Fibroblast of skin of left quadriceps (primary cell): Measurements from ENCODE around the gene MRPL2.

Source experiments
- DNase-seq, 2 experiments: peaks; one replicate each; pipeline ENCODE4 v3.0.0-alpha.2; 2013; ENCODE audit warnings: low read depth in 2 of 2

Gene MRPL2

GRCh38 chr6:43059168-43060033 is at the start of gene MRPL2, which contains the start of gene KLC4:
TSS of gene MRPL2 (minus strand) at chr6:43059434. CDS start at chr6:43059381, 53 bp downstream.
TSS of gene KLC4 (plus strand) at chr6:43059631. CDS start at chr6:43061336, 1,705 bp downstream.
- DNase-seq, result peak; percentile 96 to 97

GRCh38 chr6:43107344-43108062 is 48.3 kb upstream of the MRPL2 start:
- DNase-seq, result no peak

GRCh38 chr6:43105538-43106222 is 46.4 kb upstream of the MRPL2 start:
- no peak for DNase-seq

- DNase-seq, result no peak
Observed at GRCh38 chr6:43103253-43103876, 44.1 kb upstream of the MRPL2 start.

GRCh38 chr6:43101497-43101896 is 42.3 kb upstream of the MRPL2 start:
- DNase-seq, result no peak

GRCh38 chr6:43097502-43097901 is 38.3 kb upstream of the MRPL2 start:
- no peak for DNase-seq

GRCh38 chr6:43097098-43097489 is 37.9 kb upstream of the MRPL2 start:
- DNase-seq, result no peak

GRCh38 chr6:43096451-43097097 is 37.3 kb upstream of the MRPL2 start:
- peak in 1 of 2 experiments; percentile 42 for DNase-seq

GRCh38 chr6:43095939-43096338 is 36.7 kb upstream of the MRPL2 start:
- no peak for DNase-seq

GRCh38 chr6:43093436-43094289 is 34.4 kb upstream of the MRPL2 start:
- peak; percentile 57 to 66 for DNase-seq

- DNase-seq, result no peak
Observed at GRCh38 chr6:43092635-43093034, 33.4 kb upstream of the MRPL2 start.

GRCh38 chr6:43091436-43091991 is 32.3 kb upstream of the MRPL2 start:
- DNase-seq, result no peak

GRCh38 chr6:43091020-43091419 is 31.8 kb upstream of the MRPL2 start:
- DNase-seq, result no peak

GRCh38 chr6:43090559-43090956 is 31.3 kb upstream of the MRPL2 start:
- no peak for DNase-seq

GRCh38 chr6:43089874-43090558 is 30.8 kb upstream of the MRPL2 start:
- peak in 1 of 2 experiments; percentile 12 for DNase-seq

- no peak for DNase-seq
Observed at GRCh38 chr6:43089467-43089866, 30.2 kb upstream of the MRPL2 start.

- no peak for DNase-seq
Observed at GRCh38 chr6:43088654-43089056, 29.4 kb upstream of the MRPL2 start.

- peak in 1 of 2 experiments; percentile 10 for DNase-seq
Observed at GRCh38 chr6:43086022-43086658, 26.9 kb upstream of the MRPL2 start.
